ENCODE measurements around the gene PSTK. TPM values are rescaled to one million over a fixed set of nuclear protein-coding genes. Genes with fewer than 3 reads are reported as not detected.

PSTK gene
- total RNA-seq, 4 donors from 2014 or later: 0.79 to 12.3 (median 1.7) TPM

DNA sequence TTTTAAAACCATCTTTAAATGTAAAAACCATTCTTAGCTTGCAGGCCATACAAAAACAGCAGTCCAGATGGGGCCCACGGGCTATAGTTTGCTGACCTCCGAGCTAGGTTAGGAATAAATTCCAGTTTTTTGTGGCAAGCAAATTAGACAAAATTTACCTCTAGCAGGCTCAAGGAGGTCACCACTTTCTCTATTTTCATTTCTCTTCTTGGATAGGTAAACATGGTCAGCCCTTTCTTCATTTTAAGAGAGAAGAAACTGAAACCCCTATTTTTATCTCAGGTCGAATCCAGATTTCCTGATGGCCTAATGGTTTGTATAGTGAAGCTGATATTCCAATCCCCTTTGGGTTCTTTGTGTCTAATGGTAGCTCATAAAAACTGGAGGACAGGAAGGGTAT, 17.7 kb downstream of the PSTK start:
- 73 to 85% methylated on average over 2 to 3 of the region's 3 CpGs for whole genome bisulfite sequencing, 2 donors (ENCODE audit: low coverage in 1 of 2)
- H3K4me3 ChIP-seq: no peak overlapping the region
- no peaks in the 10 kb centered on the region for H3K9me3 ChIP-seq
- no peaks in the 10 kb centered on the region for H3K27me3 ChIP-seq
- TF ChIP-seq EP300 (IDR thresholded peaks at IDR 0.05) (no peak), POLR2AphosphoS5 (IDR thresholded peaks at IDR 0.05) (no peak), POLR2A (IDR thresholded peaks at IDR 0.05) (no peak)
- TF ChIP-seq, protein P1, sequence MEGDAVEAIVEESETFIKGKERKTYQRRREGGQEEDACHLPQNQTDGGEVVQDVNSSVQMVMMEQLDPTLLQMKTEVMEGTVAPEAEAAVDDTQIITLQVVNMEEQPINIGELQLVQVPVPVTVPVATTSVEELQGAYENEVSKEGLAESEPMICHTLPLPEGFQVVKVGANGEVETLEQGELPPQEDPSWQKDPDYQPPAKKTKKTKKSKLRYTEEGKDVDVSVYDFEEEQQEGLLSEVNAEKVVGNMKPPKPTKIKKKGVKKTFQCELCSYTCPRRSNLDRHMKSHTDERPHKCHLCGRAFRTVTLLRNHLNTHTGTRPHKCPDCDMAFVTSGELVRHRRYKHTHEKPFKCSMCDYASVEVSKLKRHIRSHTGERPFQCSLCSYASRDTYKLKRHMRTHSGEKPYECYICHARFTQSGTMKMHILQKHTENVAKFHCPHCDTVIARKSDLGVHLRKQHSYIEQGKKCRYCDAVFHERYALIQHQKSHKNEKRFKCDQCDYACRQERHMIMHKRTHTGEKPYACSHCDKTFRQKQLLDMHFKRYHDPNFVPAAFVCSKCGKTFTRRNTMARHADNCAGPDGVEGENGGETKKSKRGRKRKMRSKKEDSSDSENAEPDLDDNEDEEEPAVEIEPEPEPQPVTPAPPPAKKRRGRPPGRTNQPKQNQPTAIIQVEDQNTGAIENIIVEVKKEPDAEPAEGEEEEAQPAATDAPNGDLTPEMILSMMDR (IDR thresholded peaks at IDR 0.05): no peak
- no peak overlapping the region for H3K27ac ChIP-seq
- peaks cover 0 to 53% of the 10 kb centered on the region in 2 donors for H3K36me3 ChIP-seq
- peaks cover 0 to 23% (median 0%) of the 10 kb centered on the region in 3 donors for H3K4me1 ChIP-seq
- ATAC-seq: no peak

DNA sequence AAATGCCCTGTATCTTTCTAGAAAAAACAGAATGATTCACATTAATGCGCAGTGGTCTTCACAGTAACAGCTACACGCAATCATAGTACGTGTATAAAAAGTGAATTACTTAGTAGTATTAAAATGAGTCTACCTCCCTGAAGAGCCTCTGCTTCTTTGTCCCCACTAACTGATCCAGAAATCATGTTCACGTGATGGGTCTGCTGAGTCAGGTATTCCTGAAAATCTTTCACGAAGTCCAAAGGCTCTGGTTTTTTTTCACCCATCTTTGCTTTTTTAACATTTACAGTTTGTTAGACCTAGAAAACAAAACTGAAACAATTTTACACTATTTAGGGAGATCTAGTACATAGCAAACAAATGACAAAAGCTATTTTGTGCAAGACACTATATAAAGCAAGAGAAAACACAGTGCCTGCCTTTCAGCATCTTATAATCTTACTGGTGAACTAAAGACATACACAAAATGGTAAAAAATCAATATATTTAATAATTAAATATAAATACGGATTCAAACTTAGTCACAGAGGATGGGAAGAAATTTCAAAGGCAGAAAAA, 18.2 kb downstream of the PSTK start:
- WGBS, 2 donors (ENCODE audit: low coverage in 1 of 2): 79% methylated on average over 5 to 6 of the region's 6 CpGs
- Histone ChIP-seq H3K9me3 (no peaks in the 10 kb centered on the region), H3K36me3 (peaks cover 0 to 49% of the 10 kb centered on the region in 2 donors), H3K27ac (no peak overlapping the region), H3K4me1 (peaks cover 0 to 26% (median 0%) of the 10 kb centered on the region in 3 donors), H3K4me3 (no peak overlapping the region), H3K27me3 (no peaks in the 10 kb centered on the region)
- ATAC-seq: no peak
- TF ChIP-seq POLR2A (IDR thresholded peaks at IDR 0.05): no peak
- no peak for TF ChIP-seq EP300 (IDR thresholded peaks at IDR 0.05)
- TF ChIP-seq, protein P1 (IDR thresholded peaks at IDR 0.05): no peak
- TF ChIP-seq POLR2AphosphoS5 (IDR thresholded peaks at IDR 0.05): no peak

DNA sequence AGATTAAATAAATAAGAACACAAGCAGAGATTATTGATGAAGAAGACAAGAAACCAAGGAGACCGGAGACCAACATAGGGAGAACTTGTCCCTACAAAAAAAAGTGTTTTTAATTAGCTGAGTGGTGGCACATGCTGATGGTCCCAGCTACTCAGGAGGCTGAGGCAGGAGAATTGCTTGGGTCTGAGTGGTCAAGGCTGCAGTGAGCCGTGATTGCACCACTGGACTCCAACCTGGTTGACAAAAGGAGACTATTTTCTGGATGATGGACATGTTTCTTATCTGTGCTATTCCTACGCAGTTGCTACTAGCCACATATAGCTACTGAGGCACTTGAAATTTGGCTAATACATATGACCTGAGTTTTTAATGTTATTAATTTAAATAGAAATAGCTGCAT, 18.7 kb downstream of the PSTK start:
- Histone ChIP-seq H3K4me3 (no peak overlapping the region), H3K27me3 (no peaks in the 10 kb centered on the region), H3K9me3 (no peaks in the 10 kb centered on the region), H3K4me1 (peaks cover 0 to 31% (median 0%) of the 10 kb centered on the region in 3 donors), H3K27ac (no peak overlapping the region), H3K36me3 (peaks cover 0 to 45% of the 10 kb centered on the region in 2 donors)
- no peak for ATAC-seq
- TF ChIP-seq EP300 (IDR thresholded peaks at IDR 0.05) (no peak), POLR2AphosphoS5 (IDR thresholded peaks at IDR 0.05) (no peak), POLR2A (IDR thresholded peaks at IDR 0.05) (no peak)
- TF ChIP-seq, protein P1 (IDR thresholded peaks at IDR 0.05): no peak
- WGBS, 2 donors (ENCODE audit: low coverage in 1 of 2): 92 to 100% methylated on average over 2 to 3 of the region's 3 CpGs

DNA sequence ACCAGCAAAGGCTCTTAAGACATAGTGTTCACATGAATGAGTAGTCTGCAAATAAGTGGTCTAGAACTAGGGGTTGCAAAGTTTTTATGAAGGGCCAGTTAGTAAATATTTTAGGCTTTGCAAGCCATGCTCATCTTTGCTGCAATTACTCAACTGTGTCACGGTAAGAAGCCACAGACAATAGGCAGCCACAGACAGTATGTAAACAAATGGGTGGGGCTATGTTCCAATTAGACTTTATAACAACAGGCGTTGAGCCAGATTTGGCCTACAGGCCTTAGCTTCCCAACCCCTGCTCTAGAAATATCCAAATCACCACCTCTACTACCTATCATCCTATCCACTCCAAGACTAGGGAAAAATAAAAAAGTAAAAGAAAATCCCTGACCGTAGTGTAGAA, 19.1 kb downstream of the PSTK start:
- peaks cover 0 to 35% (median 0%) of the 10 kb centered on the region in 3 donors for H3K4me1 ChIP-seq
- H3K4me3 ChIP-seq: no peak overlapping the region
- H3K9me3 ChIP-seq: no peaks in the 10 kb centered on the region
- ATAC-seq: no peak
- no peak overlapping the region for H3K27ac ChIP-seq
- H3K36me3 ChIP-seq: peaks cover 0 to 40% of the 10 kb centered on the region in 2 donors
- no peaks in the 10 kb centered on the region for H3K27me3 ChIP-seq
- 83 to 89% methylated on average over 2 to 3 of the region's 3 CpGs for WGBS, 2 donors (ENCODE audit: low coverage in 1 of 2)
- no peak for TF ChIP-seq EP300 (IDR thresholded peaks at IDR 0.05)
- TF ChIP-seq, protein P1 (IDR thresholded peaks at IDR 0.05): no peak
- TF ChIP-seq POLR2A (IDR thresholded peaks at IDR 0.05): no peak
- TF ChIP-seq POLR2AphosphoS5 (IDR thresholded peaks at IDR 0.05): no peak

DNA sequence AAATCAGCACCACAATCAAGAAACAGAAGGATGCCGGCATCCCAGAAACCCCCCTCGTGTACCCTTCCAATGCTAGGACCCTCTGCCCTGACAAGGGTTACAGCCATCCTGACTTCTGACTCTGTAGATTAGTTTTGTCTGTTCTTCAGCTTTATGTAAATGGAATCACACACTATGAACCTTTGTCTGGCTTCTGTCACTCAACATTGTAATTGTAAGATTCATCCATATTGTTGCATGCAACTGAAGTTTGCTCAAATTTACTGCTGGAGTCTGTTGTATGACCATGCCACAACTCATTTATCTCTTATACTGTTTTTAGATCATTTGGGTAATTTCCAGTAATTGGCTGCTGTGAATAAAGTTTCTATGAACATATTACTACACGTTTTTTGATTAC, 20.0 kb downstream of the PSTK start:
- Histone ChIP-seq H3K4me3 (no peak overlapping the region), H3K27ac (no peak overlapping the region), H3K36me3 (peaks cover 0 to 34% of the 10 kb centered on the region in 2 donors), H3K4me1 (peaks cover 0 to 43% (median 0%) of the 10 kb centered on the region in 3 donors), H3K9me3 (no peaks in the 10 kb centered on the region), H3K27me3 (no peaks in the 10 kb centered on the region)
- TF ChIP-seq, protein P1 (IDR thresholded peaks at IDR 0.05): no peak
- TF ChIP-seq POLR2A (IDR thresholded peaks at IDR 0.05) (no peak), POLR2AphosphoS5 (IDR thresholded peaks at IDR 0.05) (no peak), EP300 (IDR thresholded peaks at IDR 0.05) (no peak)
- ATAC-seq: no peak
- WGBS, 2 donors (ENCODE audit: low coverage in 1 of 2): 76 to 79% methylated on average over 3 of the region's 3 CpGs
